VCaP (cell line): ENCODE data around the gene UBE3C.

ENCODE experiments used
- H3K27ac ChIP-seq: fragments of 450-650 bp; 2 replicates; pipeline ENCODE4 v1.5.1; 2017
- CTCF ChIP-seq: fragments of 450-650 bp; conservative IDR thresholded peaks from 2 replicates; pipeline ENCODE4 v1.5.1; 2017; ENCODE audit warnings: mild to moderate bottlenecking, moderate library complexity

The UBE3C gene

GRCh38 chr7:157268540-157268939 is 129.8 kb downstream of the UBE3C start:
- TF ChIP-seq CTCF: no peak
- peak overlapping the region; percentile 72 for H3K27ac ChIP-seq

DNA sequence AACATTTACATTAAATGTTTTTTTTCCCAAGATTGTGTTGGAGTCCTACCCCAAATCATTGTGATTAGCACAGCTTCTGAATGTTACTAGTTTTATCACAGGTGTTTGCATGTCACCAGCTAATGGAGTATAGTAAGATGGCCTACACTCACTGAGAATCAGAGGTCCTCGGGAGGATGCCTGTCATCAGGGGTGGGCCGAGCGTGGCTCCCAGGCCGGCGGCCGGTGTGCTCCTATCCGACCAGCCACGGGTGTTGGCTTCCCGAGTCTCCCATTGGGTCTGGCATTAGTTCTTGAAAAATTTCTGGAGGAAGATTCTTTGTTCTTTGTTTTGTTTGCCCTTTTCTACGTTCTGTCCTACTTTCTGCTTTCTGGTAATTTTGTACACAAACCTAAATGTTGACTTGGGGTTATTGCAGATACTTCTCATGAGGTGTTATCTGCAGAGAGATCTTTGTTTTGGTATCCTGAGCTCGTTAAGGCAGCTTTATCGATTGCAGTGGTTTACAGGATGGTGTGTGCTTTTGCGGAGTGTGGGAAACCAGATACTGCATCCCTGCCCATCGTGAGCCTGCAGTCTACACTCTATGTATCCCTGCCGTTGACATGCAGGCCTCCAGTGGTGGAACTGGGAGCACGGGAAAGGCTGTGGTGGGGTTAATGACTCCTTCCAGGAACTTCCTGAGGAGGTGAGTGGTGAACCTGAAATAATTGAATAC is 130.8 kb downstream of the UBE3C start:
- H3K27ac ChIP-seq: peak overlapping the region; percentile 72
- TF ChIP-seq CTCF: no peak

- peak overlapping the region; percentile 72 for H3K27ac ChIP-seq
- no peak for TF ChIP-seq CTCF
Observed at GRCh38 chr7:157270060-157270444, 131.3 kb downstream of the UBE3C start.

DNA sequence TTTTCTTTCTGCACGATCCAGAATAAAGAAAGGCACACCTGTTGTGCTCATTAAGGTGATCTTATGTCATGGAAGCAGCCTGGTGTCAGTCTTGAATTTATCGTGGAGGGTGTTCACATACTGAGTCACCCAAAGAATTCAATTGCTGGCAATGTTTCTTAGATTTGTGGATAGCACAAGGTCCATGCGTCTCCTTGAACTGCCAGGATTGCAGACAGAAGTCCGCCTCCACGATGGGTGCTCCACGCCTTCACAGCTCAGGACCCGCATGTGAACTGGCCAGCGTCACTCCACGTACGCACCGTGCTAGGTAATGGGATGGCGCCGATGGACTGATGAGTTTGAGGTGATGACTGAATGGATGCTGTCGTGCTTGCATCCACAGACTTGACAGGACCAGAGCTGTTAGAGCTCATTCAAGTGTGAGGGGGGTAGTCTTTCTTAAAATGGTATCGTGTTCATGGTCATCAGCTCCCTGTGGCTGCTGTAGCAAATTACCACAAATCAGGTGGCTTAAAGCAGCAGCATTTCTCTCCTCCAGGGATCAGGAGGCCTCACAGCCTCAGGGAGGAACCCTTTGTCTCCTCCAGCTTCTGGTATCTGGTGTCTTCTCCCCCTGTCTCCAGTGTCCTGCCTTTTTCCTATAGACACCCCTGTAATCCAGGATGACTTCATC is 132.7 kb downstream of the UBE3C start:
- peak overlapping the region; percentile 72 for H3K27ac ChIP-seq
- no peak for TF ChIP-seq CTCF

- TF ChIP-seq CTCF: no peak
- H3K27ac ChIP-seq: peak overlapping the region; percentile 72
Observed at GRCh38 chr7:157271991-157272324, 133.2 kb downstream of the UBE3C start.

DNA sequence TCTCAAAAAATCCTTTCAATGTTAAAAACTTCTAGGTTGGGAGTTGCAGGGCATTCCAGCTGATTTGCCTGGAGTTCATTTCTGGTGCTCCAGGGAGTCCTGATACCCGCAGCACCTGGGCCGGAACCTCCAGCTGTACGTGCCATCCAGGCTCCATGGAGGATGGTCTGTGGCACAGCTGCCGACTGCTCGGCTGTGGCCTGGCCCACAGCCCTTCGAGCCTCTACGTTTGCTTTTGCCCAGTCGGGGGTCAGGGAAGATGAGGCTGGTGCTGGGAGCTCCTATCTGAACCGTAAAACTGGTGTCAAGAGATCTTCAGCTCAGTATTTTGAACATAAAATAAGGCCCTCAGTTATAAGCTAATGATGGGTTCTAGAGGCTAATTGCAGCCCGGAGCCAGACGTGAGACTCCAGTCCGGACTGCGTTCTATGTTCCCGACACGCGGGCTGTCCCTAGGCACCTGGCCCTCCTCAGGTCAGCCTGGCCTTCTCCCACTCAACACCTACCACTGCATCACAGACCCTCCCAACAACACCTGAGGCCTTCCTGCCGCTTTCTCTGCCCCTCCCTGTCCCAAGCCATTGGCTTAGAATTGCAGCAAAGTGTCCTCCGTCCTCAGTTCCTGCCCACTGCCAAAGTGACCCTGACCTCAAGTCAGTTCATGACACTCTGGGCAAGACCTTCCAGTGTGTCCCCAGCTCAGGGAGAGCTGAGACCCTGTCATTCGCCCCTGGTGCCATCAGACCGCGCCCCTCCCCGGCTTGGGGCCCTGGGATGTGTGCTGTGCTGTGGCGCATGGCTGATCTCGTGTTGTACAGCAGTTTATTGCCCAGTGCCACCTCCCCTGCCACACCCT is 133.9 kb downstream of the UBE3C start:
- H3K27ac ChIP-seq: peak overlapping the region; percentile 72
- no peak for TF ChIP-seq CTCF
